Astrocyte (in vitro differentiated cells and primary cell): ENCODE measurements around the gene VHLL. TPM values are rescaled to one million over a fixed set of nuclear protein-coding genes. Genes with fewer than 3 reads are reported as not detected.

Source experiments
- DNase-seq: peaks from one replicate; pipeline ENCODE4 v3.0.0-alpha.2; 2010; ENCODE audit warnings: low read depth
- FAIRE-seq: peaks from 2 replicates; lab custom pipeline; 2011; peaks lifted over from hg19 to GRCh38; lab: Jason Lieb, UNC
- H2AFZ ChIP-seq: 2 replicates; pipeline ENCODE4 v1.6.0; 2012; ENCODE audit warnings: low read depth, low read length, inconsistent platforms
- H3K27ac ChIP-seq: 2 replicates; pipeline ENCODE4 v1.5.1; 2011; ENCODE audit warnings: low read depth, low read length, inconsistent platforms
- H3K27me3 ChIP-seq: 2 replicates; pipeline ENCODE4 v1.6.0; 2011; ENCODE audit warnings: low read length, inconsistent platforms; ENCODE audit not compliant: insufficient read depth
- H3K36me3 ChIP-seq: 2 replicates; pipeline ENCODE4 v1.5.1; 2011; ENCODE audit warnings: low read length, inconsistent platforms; ENCODE audit not compliant: insufficient read depth
- H3K4me1 ChIP-seq: 2 replicates; pipeline ENCODE4 v1.5.1; 2011; ENCODE audit warnings: low read length, inconsistent platforms; ENCODE audit not compliant: insufficient read depth
- H3K4me2 ChIP-seq: 2 replicates; pipeline ENCODE4 v1.6.0; 2012; ENCODE audit warnings: low read length, inconsistent platforms
- H3K4me3 ChIP-seq: 2 replicates; pipeline ENCODE4 v1.5.1; 2011; ENCODE audit warnings: low read depth, mild to moderate bottlenecking, low read length, inconsistent platforms; ENCODE audit not compliant: insufficient read depth
- H3K79me2 ChIP-seq: 2 replicates; pipeline ENCODE4 v1.6.0; 2012; ENCODE audit warnings: mild to moderate bottlenecking, low read length, inconsistent platforms; ENCODE audit not compliant: insufficient read depth
- H3K9ac ChIP-seq: 2 replicates; pipeline ENCODE4 v1.6.0; 2012; ENCODE audit warnings: mild to moderate bottlenecking, low read length, inconsistent platforms
- H3K9me3 ChIP-seq: 2 replicates; pipeline ENCODE4 v1.5.1; 2012; ENCODE audit warnings: low read depth, mild to moderate bottlenecking, low read length, inconsistent platforms; ENCODE audit not compliant: insufficient read depth
- H4K20me1 ChIP-seq: 2 replicates; pipeline ENCODE4 v1.6.0; 2012; ENCODE audit warnings: low read length, inconsistent platforms; ENCODE audit not compliant: insufficient read depth
- H3K27ac Mint-ChIP-seq: one replicate; pipeline ENCODE4 v1.8.0; 2021; ENCODE audit warnings: mild to moderate bottlenecking, mixed read lengths; ENCODE audit not compliant: unreplicated experiment
- H3K27me3 Mint-ChIP-seq: one replicate; pipeline ENCODE4 v1.8.0; 2021; ENCODE audit warnings: low read depth, mixed read lengths; ENCODE audit not compliant: unreplicated experiment
- H3K36me3 Mint-ChIP-seq: one replicate; pipeline ENCODE4 v1.8.0; 2021; ENCODE audit warnings: low read depth, mixed read lengths; ENCODE audit not compliant: unreplicated experiment
- H3K4me1 Mint-ChIP-seq: one replicate; pipeline ENCODE4 v1.8.0; 2021; ENCODE audit warnings: low read depth, mixed read lengths; ENCODE audit not compliant: unreplicated experiment
- H3K4me3 Mint-ChIP-seq: one replicate; pipeline ENCODE4 v1.8.0; 2021; ENCODE audit warnings: mild to moderate bottlenecking, moderate library complexity, mixed read lengths; ENCODE audit not compliant: unreplicated experiment
- H3K9me3 Mint-ChIP-seq: one replicate; pipeline ENCODE4 v1.8.0; 2021; ENCODE audit warnings: mild to moderate bottlenecking, mixed read lengths; ENCODE audit not compliant: unreplicated experiment
- EZH2 ChIP-seq: IDR thresholded peaks from 2 replicates; pipeline ENCODE4 v1.6.1; 2012; ENCODE audit warnings: mild to moderate bottlenecking, low read length, inconsistent platforms; ENCODE audit not compliant: insufficient read depth
- total RNA-seq: library from RNA; stranded (reverse); gene quantifications from 2 replicates; pipeline ENCODE4 v1.2.1, GENCODE V29; 2021
- TF ChIP-seq, protein P1 (sequence below): IDR thresholded peaks from 2 replicates; pipeline ENCODE4 v1.5.1; 2011; ENCODE audit warnings: low read depth, mild to moderate bottlenecking, inconsistent platforms, low read length, moderate library complexity; ENCODE audit not compliant: insufficient read depth

The VHLL gene
- total RNA-seq, 1 donor from 2014 or later = 0.34 TPM

DNA sequence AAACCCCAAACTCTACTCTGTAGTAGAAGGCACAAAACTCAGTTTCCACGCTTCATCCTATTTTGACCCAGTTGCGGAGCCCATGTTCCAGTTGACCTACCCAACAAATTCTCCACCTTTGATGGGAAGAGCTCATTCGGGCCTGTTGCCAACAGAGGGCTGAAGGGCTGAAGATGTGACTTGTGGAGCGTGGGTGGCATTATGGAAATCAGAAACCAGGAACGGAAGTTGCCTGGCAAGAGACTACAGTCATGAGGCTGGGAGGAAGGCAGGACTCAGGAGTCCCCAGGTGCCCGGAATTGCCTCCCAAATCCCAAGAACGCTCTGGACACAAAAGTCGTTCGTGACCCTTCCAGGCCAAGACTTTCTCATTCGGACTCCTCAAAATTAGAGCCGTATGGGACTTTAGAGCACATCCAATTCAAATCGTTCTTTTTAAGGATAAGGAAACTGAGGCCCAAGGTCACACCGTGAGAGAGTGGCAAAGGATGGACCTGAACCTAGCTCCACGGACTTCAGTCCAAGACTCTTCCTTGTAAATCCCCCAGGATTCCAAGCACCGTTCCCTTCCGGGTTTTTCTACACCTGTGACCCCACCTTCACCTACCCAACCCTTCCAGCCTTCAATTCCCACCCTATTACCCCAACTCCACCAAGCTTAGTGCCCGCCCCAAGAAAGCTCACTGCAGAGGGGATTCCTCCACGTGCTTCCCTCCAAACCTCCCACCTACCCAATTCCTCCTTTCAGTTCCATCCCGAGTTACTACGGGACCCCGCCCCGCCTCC is 17.2 kb downstream of the VHLL start:
- no peak for FAIRE-seq
- H3K79me2 ChIP-seq = peaks cover 57% of the 10 kb centered on the region

DNA sequence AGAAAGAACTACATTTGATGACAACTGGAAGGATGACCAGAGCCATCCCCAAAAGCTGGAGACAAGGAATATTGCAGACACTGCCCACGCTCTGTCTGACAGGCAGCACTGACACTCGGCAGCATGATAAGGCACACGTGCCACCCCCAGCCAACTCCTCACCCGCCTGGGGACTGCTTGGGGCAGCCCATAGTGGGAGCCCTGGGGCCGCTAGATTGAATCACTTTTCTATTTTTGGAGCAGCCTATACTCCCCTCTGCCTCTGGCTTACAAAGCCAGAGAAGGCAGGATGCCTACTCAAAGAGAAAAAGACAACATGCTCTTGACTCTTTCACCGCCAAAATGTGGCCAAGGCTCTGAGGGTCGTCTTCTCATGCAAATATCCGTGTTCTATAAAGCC is 17.8 kb downstream of the VHLL start:
- Histone ChIP-seq H3K9ac (peak overlapping the region; percentile 96), H3K4me3 (peak overlapping the region; percentile 87), H3K79me2 (peaks cover 59% of the 10 kb centered on the region), H3K4me1 (peaks cover 17% of the 10 kb centered on the region), H3K27me3 (no peaks in the 10 kb centered on the region), H3K4me2 (peak overlapping the region; percentile 97), H3K36me3 (peaks cover 22% of the 10 kb centered on the region), H3K9me3 (no peaks in the 10 kb centered on the region), H3K27ac (peak overlapping the region; percentile 80), H4K20me1 (peaks cover 47% of the 10 kb centered on the region), H2AFZ (no peak overlapping the region)
- peak; percentile 34 for DNase-seq
- H3K27ac Mint-ChIP-seq = no peak overlapping the region
- H3K36me3 Mint-ChIP-seq = peaks cover 14% of the 10 kb centered on the region
- TF ChIP-seq, protein P1, sequence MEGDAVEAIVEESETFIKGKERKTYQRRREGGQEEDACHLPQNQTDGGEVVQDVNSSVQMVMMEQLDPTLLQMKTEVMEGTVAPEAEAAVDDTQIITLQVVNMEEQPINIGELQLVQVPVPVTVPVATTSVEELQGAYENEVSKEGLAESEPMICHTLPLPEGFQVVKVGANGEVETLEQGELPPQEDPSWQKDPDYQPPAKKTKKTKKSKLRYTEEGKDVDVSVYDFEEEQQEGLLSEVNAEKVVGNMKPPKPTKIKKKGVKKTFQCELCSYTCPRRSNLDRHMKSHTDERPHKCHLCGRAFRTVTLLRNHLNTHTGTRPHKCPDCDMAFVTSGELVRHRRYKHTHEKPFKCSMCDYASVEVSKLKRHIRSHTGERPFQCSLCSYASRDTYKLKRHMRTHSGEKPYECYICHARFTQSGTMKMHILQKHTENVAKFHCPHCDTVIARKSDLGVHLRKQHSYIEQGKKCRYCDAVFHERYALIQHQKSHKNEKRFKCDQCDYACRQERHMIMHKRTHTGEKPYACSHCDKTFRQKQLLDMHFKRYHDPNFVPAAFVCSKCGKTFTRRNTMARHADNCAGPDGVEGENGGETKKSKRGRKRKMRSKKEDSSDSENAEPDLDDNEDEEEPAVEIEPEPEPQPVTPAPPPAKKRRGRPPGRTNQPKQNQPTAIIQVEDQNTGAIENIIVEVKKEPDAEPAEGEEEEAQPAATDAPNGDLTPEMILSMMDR = no peak
- TF ChIP-seq EZH2 = no peak
- H3K27me3 Mint-ChIP-seq = no peaks in the 10 kb centered on the region
- H3K4me1 Mint-ChIP-seq = peaks cover 17% of the 10 kb centered on the region
- H3K4me3 Mint-ChIP-seq = peak overlapping the region; percentile 94
- no peaks in the 10 kb centered on the region for H3K9me3 Mint-ChIP-seq
- FAIRE-seq = no peak

More for the DNA sequence above, 17.2 kb downstream of the VHLL start:
- peaks cover 17% of the 10 kb centered on the region for H3K4me1 ChIP-seq
- H3K9me3 ChIP-seq = no peaks in the 10 kb centered on the region
- no peaks in the 10 kb centered on the region for H3K27me3 ChIP-seq
- H3K36me3 Mint-ChIP-seq = peaks cover 9% of the 10 kb centered on the region
- H3K36me3 ChIP-seq = peaks cover 16% of the 10 kb centered on the region
- H3K27me3 Mint-ChIP-seq = no peaks in the 10 kb centered on the region
- no peak overlapping the region for H2AFZ ChIP-seq
- peak overlapping the region; percentile 97 for H3K4me2 ChIP-seq
- peak overlapping the region; percentile 94 for H3K4me3 Mint-ChIP-seq
- DNase-seq = peak; percentile 26
- peaks cover 17% of the 10 kb centered on the region for H3K4me1 Mint-ChIP-seq
- H3K9me3 Mint-ChIP-seq = no peaks in the 10 kb centered on the region
- peak overlapping the region; percentile 77 for H3K27ac Mint-ChIP-seq
- H4K20me1 ChIP-seq = peaks cover 47% of the 10 kb centered on the region
- H3K4me3 ChIP-seq = peak overlapping the region; percentile 87
- peak overlapping the region; percentile 96 for H3K9ac ChIP-seq
- TF ChIP-seq, protein P1 = no peak
- TF ChIP-seq EZH2 = no peak
- peak overlapping the region; percentile 80 for H3K27ac ChIP-seq

DNA sequence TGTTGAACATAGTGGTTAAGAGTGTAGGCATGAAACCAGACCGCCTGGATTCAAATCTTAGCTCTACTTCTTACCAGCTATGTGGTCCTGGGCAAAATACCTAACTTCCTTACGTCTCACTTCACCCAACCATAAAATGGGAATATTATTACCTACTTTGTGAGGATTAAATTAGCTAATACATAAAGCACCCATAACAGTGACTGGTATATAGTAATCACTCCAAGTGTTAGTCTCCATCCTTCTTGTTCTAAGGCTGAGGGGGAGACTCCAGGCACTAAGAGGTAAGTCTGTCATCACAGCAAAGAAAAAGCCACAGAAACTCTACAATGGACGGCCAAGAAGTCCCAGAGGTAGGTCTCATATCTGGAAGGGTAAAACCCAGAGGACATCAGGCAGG is 19.3 kb downstream of the VHLL start:
- no peak for TF ChIP-seq EZH2
- TF ChIP-seq, protein P1 = no peak
- Mint-ChIP-seq H3K27me3 (no peaks in the 10 kb centered on the region), H3K4me1 (peaks cover 17% of the 10 kb centered on the region), H3K9me3 (no peaks in the 10 kb centered on the region), H3K27ac (no peak overlapping the region), H3K4me3 (peak overlapping the region; percentile 17), H3K36me3 (peaks cover 15% of the 10 kb centered on the region)
- Histone ChIP-seq H4K20me1 (peaks cover 47% of the 10 kb centered on the region), H3K9me3 (no peaks in the 10 kb centered on the region), H3K27ac (no peak overlapping the region), H3K79me2 (peaks cover 59% of the 10 kb centered on the region), H3K4me3 (no peak overlapping the region), H3K36me3 (peaks cover 32% of the 10 kb centered on the region), H2AFZ (no peak overlapping the region), H3K4me2 (no peak overlapping the region), H3K27me3 (no peaks in the 10 kb centered on the region), H3K4me1 (peaks cover 17% of the 10 kb centered on the region), H3K9ac (peak overlapping the region; percentile 26)
- FAIRE-seq (no peak), DNase-seq (no peak)
